ENCODE data around the gene CAMK1. TPM values are rescaled to one million over a fixed set of nuclear protein-coding genes. Genes with fewer than 3 reads are reported as not detected.

Gene CAMK1
- total and polyA plus RNA-seq, 2 of the 4 experiments (the other 2 are of a cell fraction), result 33.3 to 36.4 TPM

DNA sequence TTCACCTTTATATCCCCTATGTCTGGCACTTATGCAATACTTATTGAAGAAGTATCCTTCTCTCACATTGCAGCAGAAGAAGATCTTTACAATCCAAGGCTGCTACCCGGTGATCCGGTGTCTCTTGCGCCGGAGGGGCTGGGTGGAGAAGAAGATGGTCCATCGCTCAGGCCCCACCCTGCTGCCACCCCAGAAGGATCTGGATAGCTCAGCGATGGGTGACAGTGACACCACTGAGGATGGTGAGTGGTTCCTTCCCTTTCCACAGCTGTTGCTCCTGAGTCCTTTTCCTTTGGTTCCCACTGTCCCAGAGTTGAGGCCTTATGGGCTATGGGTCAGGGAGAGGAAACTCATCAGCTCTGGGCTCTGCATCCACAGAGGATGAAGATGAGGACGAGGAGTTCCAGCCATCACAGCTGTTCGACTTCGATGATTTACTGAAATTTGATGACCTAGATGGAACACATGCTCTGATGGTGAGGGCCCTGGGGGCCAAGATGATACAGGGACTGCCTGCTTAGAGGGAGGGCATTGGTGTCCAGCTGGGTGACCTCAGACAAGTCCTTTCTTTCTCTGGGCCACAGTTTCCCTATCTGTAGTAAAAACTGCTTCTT, 43.2 kb upstream of the CAMK1 start:
- 90% methylated on average over 8 of the region's 9 CpGs; no CpG with 5 or more reads in 1 of the 2 experiments for WGBS, 2 experiments (ENCODE audit: extremely low coverage in 2 of 2, insufficient read length in 1 of 2)
- H3K9me3 ChIP-seq (ENCODE audit: control insufficient read depth, insufficient read depth, low read length), result no peaks in the 10 kb centered on the region
- H4K8ac ChIP-seq (ENCODE audit: low read depth in 2 of 2, low read length in 2 of 2), result no peak overlapping the region
- no peak overlapping the region for H2BK5ac ChIP-seq (ENCODE audit: low read depth, low read length, poor library complexity, severe bottlenecking)
- TF ChIP-seq POLR2A (IDR thresholded peaks at IDR 0.05; ENCODE audit: low read depth, low read length), result no peak
- TF ChIP-seq, protein P1, sequence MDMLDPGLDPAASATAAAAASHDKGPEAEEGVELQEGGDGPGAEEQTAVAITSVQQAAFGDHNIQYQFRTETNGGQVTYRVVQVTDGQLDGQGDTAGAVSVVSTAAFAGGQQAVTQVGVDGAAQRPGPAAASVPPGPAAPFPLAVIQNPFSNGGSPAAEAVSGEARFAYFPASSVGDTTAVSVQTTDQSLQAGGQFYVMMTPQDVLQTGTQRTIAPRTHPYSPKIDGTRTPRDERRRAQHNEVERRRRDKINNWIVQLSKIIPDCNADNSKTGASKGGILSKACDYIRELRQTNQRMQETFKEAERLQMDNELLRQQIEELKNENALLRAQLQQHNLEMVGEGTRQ (IDR thresholded peaks at IDR 0.05; ENCODE audit: low read depth, low read length), result no peak
- no peak for TF ChIP-seq CHD1 (IDR thresholded peaks at IDR 0.05; ENCODE audit: low read depth, low read length)
- TF ChIP-seq BHLHE40 (IDR thresholded peaks at IDR 0.05; ENCODE audit: low read depth, low read length), result no peak
- TF ChIP-seq MAZ (IDR thresholded peaks at IDR 0.05; ENCODE audit: borderline replicate concordance, low read depth, low read length), result no peak
- no peak for TF ChIP-seq MXI1 (IDR thresholded peaks at IDR 0.05; ENCODE audit: borderline replicate concordance, low read depth, low read length)
- no peak for TF ChIP-seq RFX5 (IDR thresholded peaks at IDR 0.05; ENCODE audit: low read depth, low read length)
- no peak for TF ChIP-seq RCOR1 (IDR thresholded peaks at IDR 0.05; ENCODE audit: insufficient replicate concordance, low read length)
- no peak for TF ChIP-seq FOS (IDR thresholded peaks at IDR 0.05; ENCODE audit: low read depth, low read length)
- no peak for TF ChIP-seq SMC3 (IDR thresholded peaks at IDR 0.05; ENCODE audit: low read depth, low read length)
- no peak for TF ChIP-seq RAD21 (IDR thresholded peaks at IDR 0.05; ENCODE audit: low read length)
- no peak for TF ChIP-seq MAFK (IDR thresholded peaks at IDR 0.05; ENCODE audit: low read depth, low read length)
- TF ChIP-seq CEBPB (IDR thresholded peaks at IDR 0.05; ENCODE audit: low read depth, low read length), result no peak
- TF ChIP-seq, protein P2, sequence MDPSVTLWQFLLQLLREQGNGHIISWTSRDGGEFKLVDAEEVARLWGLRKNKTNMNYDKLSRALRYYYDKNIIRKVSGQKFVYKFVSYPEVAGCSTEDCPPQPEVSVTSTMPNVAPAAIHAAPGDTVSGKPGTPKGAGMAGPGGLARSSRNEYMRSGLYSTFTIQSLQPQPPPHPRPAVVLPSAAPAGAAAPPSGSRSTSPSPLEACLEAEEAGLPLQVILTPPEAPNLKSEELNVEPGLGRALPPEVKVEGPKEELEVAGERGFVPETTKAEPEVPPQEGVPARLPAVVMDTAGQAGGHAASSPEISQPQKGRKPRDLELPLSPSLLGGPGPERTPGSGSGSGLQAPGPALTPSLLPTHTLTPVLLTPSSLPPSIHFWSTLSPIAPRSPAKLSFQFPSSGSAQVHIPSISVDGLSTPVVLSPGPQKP (IDR thresholded peaks at IDR 0.05; ENCODE audit: borderline replicate concordance, low read depth, low read length), result no peak
- TF ChIP-seq NFE2L2 (IDR thresholded peaks at IDR 0.05; ENCODE audit: low read depth, low read length), result no peak
- no peak overlapping the region for H4K91ac ChIP-seq (ENCODE audit: insufficient read depth, low read depth, low read length)
- H3K14ac ChIP-seq (replicated peaks; ENCODE audit: low read depth, low read length), result no peak overlapping the region
- peaks cover 0 to 8% of the 10 kb centered on the region in 2 experiments; a peak in 1 of 4 replicates for H3K79me1 ChIP-seq (ENCODE audit: low read depth in 1 of 2, low read length in 2 of 2)
- ATAC-seq (ENCODE audit: low read depth), result no peak
- H2BK20ac ChIP-seq (ENCODE audit: low read depth, low read length), result no peak overlapping the region
- H3K27me3 ChIP-seq (ENCODE audit: control insufficient read depth, insufficient read depth, low read length), result no peaks in the 10 kb centered on the region
- BruUV-seq (replicated peaks), result no TSS peak
- no peak overlapping the region for H3K27ac ChIP-seq (ENCODE audit: insufficient read depth, low read length)
- H2BK120ac ChIP-seq (ENCODE audit: low read depth, low read length), result no peak overlapping the region
- no peak for DNase-seq
- peaks cover 8% of the 10 kb centered on the region for H4K20me1 ChIP-seq (ENCODE audit: insufficient read depth, low read length)
- CTCF ChIA-PET, result no interaction called here
- H2AK9ac ChIP-seq (replicated peaks; ENCODE audit: low read depth, low read length, poor library complexity), result no peak overlapping the region
- no peak overlapping the region for H3K18ac ChIP-seq (ENCODE audit: low read depth, low read length)
- H3K4ac ChIP-seq (ENCODE audit: low read depth, low read length), result no peak overlapping the region
- H3K4me1 ChIP-seq (ENCODE audit: control insufficient read depth, insufficient read depth, low read length), result peaks cover 7% of the 10 kb centered on the region
- no peak overlapping the region for H3K23ac ChIP-seq (ENCODE audit: low read depth, low read length)
- POLR2A ChIA-PET (ENCODE audit: unreplicated experiment), result no interaction called here
- H3K56ac ChIP-seq (ENCODE audit: extremely low read depth, insufficient read depth, low read length), result no peak overlapping the region
- no peak overlapping the region for H3K4me2 ChIP-seq (ENCODE audit: low read depth, low read length)
- no peak overlapping the region for H2BK15ac ChIP-seq (ENCODE audit: low read depth, low read length)
- H2AK5ac ChIP-seq (ENCODE audit: low read depth, low read length), result no peak overlapping the region
- H3K4me3 ChIP-seq (ENCODE audit: insufficient read depth, low read depth, low read length), result no peak overlapping the region
- no peak overlapping the region for H4K5ac ChIP-seq (ENCODE audit: low read depth, low read length)
- no peak overlapping the region for H3K9ac ChIP-seq (ENCODE audit: low read depth, low read length)
- no peak overlapping the region for H2AFZ ChIP-seq (replicated peaks; ENCODE audit: low read length, poor library complexity)
- H3K9me1 ChIP-seq (ENCODE audit: insufficient read depth, low read length), result peaks cover 4% of the 10 kb centered on the region
- intact Hi-C loops (cut with micrococcal nuclease), result no loop called here
- peaks cover 9% of the 10 kb centered on the region for H3K36me3 ChIP-seq (ENCODE audit: control insufficient read depth, insufficient read depth, low read length)
- in situ Hi-C loops (cut with MboI; ENCODE audit: low sequenced_read_pairs), result no loop called here
- dilution Hi-C loops (cut with HindIII; ENCODE audit: low sequenced_read_pairs, unreplicated experiment), result no loop called here

Data from IMR-90 (cell line).